Prostate gland (tissue), 2 donors: ENCODE results near the gene SDS. TPM values are rescaled to one million over a fixed set of nuclear protein-coding genes. Genes with fewer than 3 reads are reported as not detected.

Experiments used
- DNase-seq: peaks from one replicate; pipeline ENCODE4 v3.0.0-alpha.2; 2019; ENCODE audit warnings: low spot score
- H3K27ac ChIP-seq, 2 donors: fragments of 200-600 bp; sonication (generic); 2 replicates each; pipeline ENCODE4 v1.5.1; 2017 to 2019
- H3K27me3 ChIP-seq: fragments of 200-600 bp; sonication (generic); replicated peaks from 2 replicates; pipeline ENCODE4 v1.5.1; 2019; ENCODE audit not compliant: insufficient read depth
- H3K36me3 ChIP-seq, 2 donors: fragments of 200-600 bp; sonication (generic); 1 replicate in 1 of 2; 2 replicates in 1 of 2; pipeline versions ENCODE4 v1.5.1 to v1.8.1; 2017 to 2019
- H3K4me1 ChIP-seq: fragments of 200-600 bp; sonication (generic); replicated peaks from 2 replicates; pipeline ENCODE4 v1.5.1; 2019
- H3K4me3 ChIP-seq, 2 donors: fragments of 200-600 bp; sonication (generic); 2 replicates each; pipeline ENCODE4 v1.5.1; 2017 to 2019
- H3K9me3 ChIP-seq: fragments of 200-600 bp; sonication (generic); 2 replicates; pipeline ENCODE4 v1.5.1; 2017
- POLR2A ChIP-seq: fragments of 450-650 bp; IDR thresholded peaks from one replicate; pipeline ENCODE4 v1.6.1; 2016; ENCODE audit warnings: antibody characterized with exemption, mild to moderate bottlenecking
- POLR2AphosphoS5 ChIP-seq: sonication (generic); formaldehyde crosslinking; IDR thresholded peaks from one replicate; pipeline ENCODE4 v1.6.1; 2017; ENCODE audit warnings: antibody characterized with exemption
- WGBS: methylation state at CpG from one replicate; pipeline ENCODE4 v1.1.5; 2018; 5-methylcytosine and 5-hydroxymethylcytosine counted together
- intact Hi-C: fragments of 100-400 bp; cut with DNase I; formaldehyde crosslinking; loops from one replicate; pipeline ENCODE4 v1.14.2; 2022
- total RNA-seq, 2 donors: library from RNA; depleted of rRNA; stranded (reverse); fragments of >200 nt; gene quantifications; one replicate each; pipeline ENCODE4 v1.1.0, GENCODE V29; 2016
- TF ChIP-seq, protein P1 (sequence below), 4 experiments: fragments of 200-600 bp in 2 of 4; fragments of 450-650 bp in 2 of 4; sonication (generic) in 2 of 4; IDR thresholded peaks; 1 replicate in 3 of 4; 2 replicates in 1 of 4; pipeline ENCODE4 v1.5.1; 2016 to 2019; ENCODE audit warnings: antibody characterized with exemption in 4 of 4, mild to moderate bottlenecking in 2 of 4, moderate library complexity in 2 of 4

SDS gene
- total RNA-seq, 2 donors from 2014 or later, result 0.50 to 0.80 TPM

GRCh38 chr12:113438523-113439300, 35.0 kb upstream of the SDS start:
- intact Hi-C loops, result no loop called here
- Histone ChIP-seq H3K27ac (no peak overlapping the region), H3K4me1 (no peaks in the 10 kb centered on the region), H3K4me3 (no peak overlapping the region), H3K9me3 (no peaks in the 10 kb centered on the region), H3K36me3 (no peaks in the 10 kb centered on the region), H3K27me3 (no peaks in the 10 kb centered on the region)
- TF ChIP-seq, protein P1, sequence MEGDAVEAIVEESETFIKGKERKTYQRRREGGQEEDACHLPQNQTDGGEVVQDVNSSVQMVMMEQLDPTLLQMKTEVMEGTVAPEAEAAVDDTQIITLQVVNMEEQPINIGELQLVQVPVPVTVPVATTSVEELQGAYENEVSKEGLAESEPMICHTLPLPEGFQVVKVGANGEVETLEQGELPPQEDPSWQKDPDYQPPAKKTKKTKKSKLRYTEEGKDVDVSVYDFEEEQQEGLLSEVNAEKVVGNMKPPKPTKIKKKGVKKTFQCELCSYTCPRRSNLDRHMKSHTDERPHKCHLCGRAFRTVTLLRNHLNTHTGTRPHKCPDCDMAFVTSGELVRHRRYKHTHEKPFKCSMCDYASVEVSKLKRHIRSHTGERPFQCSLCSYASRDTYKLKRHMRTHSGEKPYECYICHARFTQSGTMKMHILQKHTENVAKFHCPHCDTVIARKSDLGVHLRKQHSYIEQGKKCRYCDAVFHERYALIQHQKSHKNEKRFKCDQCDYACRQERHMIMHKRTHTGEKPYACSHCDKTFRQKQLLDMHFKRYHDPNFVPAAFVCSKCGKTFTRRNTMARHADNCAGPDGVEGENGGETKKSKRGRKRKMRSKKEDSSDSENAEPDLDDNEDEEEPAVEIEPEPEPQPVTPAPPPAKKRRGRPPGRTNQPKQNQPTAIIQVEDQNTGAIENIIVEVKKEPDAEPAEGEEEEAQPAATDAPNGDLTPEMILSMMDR (IDR thresholded peaks at IDR 0.05), result no peak
- TF ChIP-seq POLR2A (no peak), POLR2AphosphoS5 (no peak)
- 87% methylated on average over 4 of the region's 4 CpGs for WGBS
- DNase-seq, result no peak

DNA sequence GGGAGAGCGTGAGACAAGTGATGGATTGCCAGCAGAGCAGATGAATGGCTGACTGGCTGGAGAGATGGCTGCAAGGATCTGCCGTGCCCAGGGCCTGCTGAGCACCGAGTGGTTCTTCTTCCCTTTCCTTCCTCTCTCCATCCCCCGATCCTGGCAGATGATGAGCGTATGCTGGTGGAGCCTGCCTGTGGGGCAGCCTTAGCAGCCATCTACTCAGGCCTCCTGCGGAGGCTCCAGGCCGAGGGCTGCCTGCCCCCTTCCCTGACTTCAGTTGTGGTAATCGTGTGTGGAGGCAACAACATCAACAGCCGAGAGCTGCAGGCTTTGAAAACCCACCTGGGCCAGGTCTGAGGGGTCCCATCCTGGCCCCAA, 34.0 kb upstream of the SDS start:
- H3K36me3 ChIP-seq, result no peaks in the 10 kb centered on the region
- no peak for DNase-seq
- no peak overlapping the region for H3K4me3 ChIP-seq
- H3K27ac ChIP-seq, result no peak overlapping the region
- 75% methylated on average over 9 of the region's 9 CpGs for WGBS
- intact Hi-C loops, result no loop called here
- no peak for TF ChIP-seq POLR2AphosphoS5
- TF ChIP-seq POLR2A, result no peak
- TF ChIP-seq, protein P1 (IDR thresholded peaks at IDR 0.05), result no peak
- no peaks in the 10 kb centered on the region for H3K4me1 ChIP-seq
- H3K27me3 ChIP-seq, result no peaks in the 10 kb centered on the region
- no peaks in the 10 kb centered on the region for H3K9me3 ChIP-seq

- no peak for DNase-seq
- WGBS, result 85% methylated on average over 6 of the region's 6 CpGs
- intact Hi-C loops, result no loop called here
- no peak overlapping the region for H3K27ac ChIP-seq
- H3K4me1 ChIP-seq, result no peaks in the 10 kb centered on the region
- H3K9me3 ChIP-seq, result no peaks in the 10 kb centered on the region
- no peaks in the 10 kb centered on the region for H3K36me3 ChIP-seq
- H3K27me3 ChIP-seq, result no peaks in the 10 kb centered on the region
- H3K4me3 ChIP-seq, result no peak overlapping the region
- TF ChIP-seq POLR2AphosphoS5 (no peak), POLR2A (no peak)
- TF ChIP-seq, protein P1 (IDR thresholded peaks at IDR 0.05), result no peak
These were observed 33.5 kb upstream of the SDS start for GRCh38 chr12:113436993-113437728.

GRCh38 chr12:113436586-113436985, 32.9 kb upstream of the SDS start:
- TF ChIP-seq, protein P1 (IDR thresholded peaks at IDR 0.05), result no peak
- TF ChIP-seq POLR2AphosphoS5 (no peak), POLR2A (no peak)

More at GRCh38 chr12:113436586-113436985, 32.9 kb upstream of the SDS start:
- 78% methylated on average over 6 of the region's 6 CpGs for WGBS
- Histone ChIP-seq H3K4me3 (no peak overlapping the region), H3K4me1 (no peaks in the 10 kb centered on the region), H3K27ac (no peak overlapping the region), H3K27me3 (no peaks in the 10 kb centered on the region), H3K9me3 (no peaks in the 10 kb centered on the region), H3K36me3 (no peaks in the 10 kb centered on the region)
- intact Hi-C loops, result no loop called here
- no peak for DNase-seq
